Activated T-cell treated with anti-CD3 and anti-CD28 coated beads, Interleukin-2, amount 50 U/mL, for 24 hours (primary cell): ENCODE data around the gene KIAA0930.

Experiments used
- DNase-seq: peaks from one replicate; pipeline ENCODE4 v3.0.0-alpha.2; 2020
- H3K27ac Mint-ChIP-seq: 2 replicates; pipeline ENCODE4 v1.8.0; 2020; ENCODE audit warnings: mild to moderate bottlenecking, mixed read lengths
- H3K27me3 Mint-ChIP-seq: 2 replicates; pipeline ENCODE4 v1.8.0; 2020; ENCODE audit warnings: mixed read lengths
- H3K36me3 Mint-ChIP-seq: 2 replicates; pipeline ENCODE4 v1.8.0; 2020; ENCODE audit warnings: low read depth, mixed read lengths
- H3K4me1 Mint-ChIP-seq: 2 replicates; pipeline ENCODE4 v1.8.0; 2020; ENCODE audit warnings: low read depth, mixed read lengths
- H3K4me3 Mint-ChIP-seq: 2 replicates; pipeline ENCODE4 v1.8.0; 2020; ENCODE audit warnings: mild to moderate bottlenecking, moderate library complexity, mixed read lengths
- H3K9me3 Mint-ChIP-seq: 2 replicates; pipeline ENCODE4 v1.8.0; 2020; ENCODE audit warnings: mixed read lengths

KIAA0930 gene

GRCh38 chr22:45208696-45208992 is 32.0 kb downstream of the KIAA0930 start:
- DNase-seq, result no peak
- Mint-ChIP-seq H3K27ac (no peak overlapping the region), H3K36me3 (peaks cover 53% of the 10 kb centered on the region), H3K4me1 (peaks cover 4% of the 10 kb centered on the region), H3K4me3 (no peak overlapping the region), H3K9me3 (no peaks in the 10 kb centered on the region), H3K27me3 (no peaks in the 10 kb centered on the region)

- H3K27me3 Mint-ChIP-seq, result no peaks in the 10 kb centered on the region
- no peak for DNase-seq
- peaks cover 53% of the 10 kb centered on the region for H3K36me3 Mint-ChIP-seq
- H3K9me3 Mint-ChIP-seq, result no peaks in the 10 kb centered on the region
- peaks cover 4% of the 10 kb centered on the region for H3K4me1 Mint-ChIP-seq
- no peak overlapping the region for H3K4me3 Mint-ChIP-seq
- no peak overlapping the region for H3K27ac Mint-ChIP-seq
Observed at GRCh38 chr22:45207981-45208664, 32.6 kb downstream of the KIAA0930 start.

GRCh38 chr22:45207533-45207932 is 33.2 kb downstream of the KIAA0930 start:
- Mint-ChIP-seq H3K27me3 (no peaks in the 10 kb centered on the region), H3K27ac (no peak overlapping the region), H3K36me3 (peaks cover 56% of the 10 kb centered on the region), H3K9me3 (no peaks in the 10 kb centered on the region), H3K4me3 (no peak overlapping the region), H3K4me1 (peaks cover 4% of the 10 kb centered on the region)
- DNase-seq, result no peak

- no peak for DNase-seq
- Mint-ChIP-seq H3K27me3 (no peaks in the 10 kb centered on the region), H3K4me3 (no peak overlapping the region), H3K4me1 (peaks cover 4% of the 10 kb centered on the region), H3K36me3 (peaks cover 54% of the 10 kb centered on the region), H3K9me3 (no peaks in the 10 kb centered on the region), H3K27ac (no peak overlapping the region)
Observed at GRCh38 chr22:45206233-45206632, 34.5 kb downstream of the KIAA0930 start.

- H3K36me3 Mint-ChIP-seq, result peaks cover 56% of the 10 kb centered on the region
Observed at GRCh38 chr22:45205276-45205925, 35.3 kb downstream of the KIAA0930 start.

GRCh38 chr22:45204819-45205218 is 35.9 kb downstream of the KIAA0930 start:
- peaks cover 4% of the 10 kb centered on the region for H3K4me1 Mint-ChIP-seq
- H3K4me3 Mint-ChIP-seq, result no peak overlapping the region
- H3K9me3 Mint-ChIP-seq, result no peaks in the 10 kb centered on the region
- H3K36me3 Mint-ChIP-seq, result peaks cover 55% of the 10 kb centered on the region
- no peak overlapping the region for H3K27ac Mint-ChIP-seq
- no peaks in the 10 kb centered on the region for H3K27me3 Mint-ChIP-seq
- no peak for DNase-seq

More at GRCh38 chr22:45205276-45205925, 35.3 kb downstream of the KIAA0930 start:
- no peaks in the 10 kb centered on the region for H3K27me3 Mint-ChIP-seq
- peaks cover 4% of the 10 kb centered on the region for H3K4me1 Mint-ChIP-seq
- no peak overlapping the region for H3K27ac Mint-ChIP-seq
- no peaks in the 10 kb centered on the region for H3K9me3 Mint-ChIP-seq
- no peak for DNase-seq
- no peak overlapping the region for H3K4me3 Mint-ChIP-seq

- no peak overlapping the region for H3K27ac Mint-ChIP-seq
- H3K27me3 Mint-ChIP-seq, result no peaks in the 10 kb centered on the region
- no peaks in the 10 kb centered on the region for H3K9me3 Mint-ChIP-seq
- no peak overlapping the region for H3K4me3 Mint-ChIP-seq
- DNase-seq, result no peak
- no peaks in the 10 kb centered on the region for H3K4me1 Mint-ChIP-seq
- H3K36me3 Mint-ChIP-seq, result peaks cover 55% of the 10 kb centered on the region
Observed at GRCh38 chr22:45204241-45204640, 36.5 kb downstream of the KIAA0930 start.

- H3K4me1 Mint-ChIP-seq, result no peaks in the 10 kb centered on the region
- no peak overlapping the region for H3K4me3 Mint-ChIP-seq
- no peaks in the 10 kb centered on the region for H3K27me3 Mint-ChIP-seq
- no peak for DNase-seq
- H3K36me3 Mint-ChIP-seq, result peaks cover 59% of the 10 kb centered on the region
- H3K27ac Mint-ChIP-seq, result no peak overlapping the region
- no peaks in the 10 kb centered on the region for H3K9me3 Mint-ChIP-seq
Observed at GRCh38 chr22:45203150-45203951, 37.3 kb downstream of the KIAA0930 start.

GRCh38 chr22:45202333-45203149 is 38.2 kb downstream of the KIAA0930 start:
- no peak overlapping the region for H3K4me3 Mint-ChIP-seq
- no peaks in the 10 kb centered on the region for H3K9me3 Mint-ChIP-seq
- no peaks in the 10 kb centered on the region for H3K4me1 Mint-ChIP-seq
- DNase-seq, result no peak
- peaks cover 62% of the 10 kb centered on the region for H3K36me3 Mint-ChIP-seq
- no peaks in the 10 kb centered on the region for H3K27me3 Mint-ChIP-seq
- H3K27ac Mint-ChIP-seq, result no peak overlapping the region

- no peak for DNase-seq
- Mint-ChIP-seq H3K36me3 (peaks cover 66% of the 10 kb centered on the region), H3K27me3 (no peaks in the 10 kb centered on the region), H3K4me1 (no peaks in the 10 kb centered on the region), H3K4me3 (no peak overlapping the region), H3K9me3 (no peaks in the 10 kb centered on the region), H3K27ac (no peak overlapping the region)
Observed at GRCh38 chr22:45201678-45202332, 38.9 kb downstream of the KIAA0930 start.

- Mint-ChIP-seq H3K4me1 (no peaks in the 10 kb centered on the region), H3K27me3 (no peaks in the 10 kb centered on the region), H3K27ac (no peak overlapping the region), H3K4me3 (no peak overlapping the region), H3K36me3 (peaks cover 67% of the 10 kb centered on the region), H3K9me3 (no peaks in the 10 kb centered on the region)
- no peak for DNase-seq
Observed at GRCh38 chr22:45200860-45201511, 39.7 kb downstream of the KIAA0930 start.

GRCh38 chr22:45200230-45200629 is 40.5 kb downstream of the KIAA0930 start:
- H3K9me3 Mint-ChIP-seq, result no peaks in the 10 kb centered on the region
- no peak overlapping the region for H3K27ac Mint-ChIP-seq
- H3K36me3 Mint-ChIP-seq, result peaks cover 70% of the 10 kb centered on the region
- no peaks in the 10 kb centered on the region for H3K27me3 Mint-ChIP-seq
- H3K4me1 Mint-ChIP-seq, result no peaks in the 10 kb centered on the region
- DNase-seq, result no peak
- no peak overlapping the region for H3K4me3 Mint-ChIP-seq

- H3K36me3 Mint-ChIP-seq, result peaks cover 65% of the 10 kb centered on the region
- H3K4me1 Mint-ChIP-seq, result no peaks in the 10 kb centered on the region
- H3K4me3 Mint-ChIP-seq, result no peak overlapping the region
- DNase-seq, result peak; percentile 12
- no peaks in the 10 kb centered on the region for H3K27me3 Mint-ChIP-seq
- H3K27ac Mint-ChIP-seq, result no peak overlapping the region
- H3K9me3 Mint-ChIP-seq, result no peaks in the 10 kb centered on the region
Observed at GRCh38 chr22:45199723-45200122, 41.0 kb downstream of the KIAA0930 start.

- H3K36me3 Mint-ChIP-seq, result peaks cover 57% of the 10 kb centered on the region
- no peaks in the 10 kb centered on the region for H3K27me3 Mint-ChIP-seq
- DNase-seq, result no peak
- no peaks in the 10 kb centered on the region for H3K9me3 Mint-ChIP-seq
- H3K4me3 Mint-ChIP-seq, result no peak overlapping the region
- H3K27ac Mint-ChIP-seq, result no peak overlapping the region
- H3K4me1 Mint-ChIP-seq, result no peaks in the 10 kb centered on the region
Observed at GRCh38 chr22:45198463-45198795, 42.3 kb downstream of the KIAA0930 start.
